Lower leg skin (tissue), 3 donors: ENCODE measurements around the gene ZDHHC5.

Experiments
- POLR2A ChIP-seq, 2 donors: fragments of 450-650 bp; IDR thresholded peaks; one replicate each; pipeline ENCODE4 v1.6.1; 2016 to 2017; ENCODE audit warnings: antibody characterized with exemption in 2 of 2, mild to moderate bottlenecking in 1 of 2, moderate library complexity in 1 of 2
- TF ChIP-seq, protein P1 (sequence below), 3 donors: fragments of 450-650 bp; IDR thresholded peaks; one replicate each; pipeline ENCODE4 v1.5.1; 2016; ENCODE audit warnings: antibody characterized with exemption in 3 of 3, mild to moderate bottlenecking in 3 of 3, moderate library complexity in 2 of 3

DNA sequence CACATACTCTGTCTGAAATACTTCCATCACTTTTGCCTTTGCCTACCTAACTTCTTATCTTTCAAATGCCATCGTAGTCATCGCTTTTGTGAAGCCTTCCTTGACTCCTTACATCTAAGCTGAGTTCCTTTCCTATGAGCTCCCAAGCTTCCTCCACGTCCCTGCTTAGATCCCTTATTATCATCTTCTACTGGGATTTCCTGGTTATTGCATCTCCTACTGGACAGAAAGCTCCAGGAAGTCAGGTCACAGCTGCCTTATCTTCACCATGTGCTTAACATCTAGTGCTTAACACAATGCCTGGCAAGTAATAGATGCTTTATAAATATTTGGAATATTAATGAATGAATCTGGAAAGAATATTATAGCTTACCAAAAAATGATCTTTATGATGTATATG is 24.1 kb upstream of the ZDHHC5 start:
- TF ChIP-seq, protein P1, sequence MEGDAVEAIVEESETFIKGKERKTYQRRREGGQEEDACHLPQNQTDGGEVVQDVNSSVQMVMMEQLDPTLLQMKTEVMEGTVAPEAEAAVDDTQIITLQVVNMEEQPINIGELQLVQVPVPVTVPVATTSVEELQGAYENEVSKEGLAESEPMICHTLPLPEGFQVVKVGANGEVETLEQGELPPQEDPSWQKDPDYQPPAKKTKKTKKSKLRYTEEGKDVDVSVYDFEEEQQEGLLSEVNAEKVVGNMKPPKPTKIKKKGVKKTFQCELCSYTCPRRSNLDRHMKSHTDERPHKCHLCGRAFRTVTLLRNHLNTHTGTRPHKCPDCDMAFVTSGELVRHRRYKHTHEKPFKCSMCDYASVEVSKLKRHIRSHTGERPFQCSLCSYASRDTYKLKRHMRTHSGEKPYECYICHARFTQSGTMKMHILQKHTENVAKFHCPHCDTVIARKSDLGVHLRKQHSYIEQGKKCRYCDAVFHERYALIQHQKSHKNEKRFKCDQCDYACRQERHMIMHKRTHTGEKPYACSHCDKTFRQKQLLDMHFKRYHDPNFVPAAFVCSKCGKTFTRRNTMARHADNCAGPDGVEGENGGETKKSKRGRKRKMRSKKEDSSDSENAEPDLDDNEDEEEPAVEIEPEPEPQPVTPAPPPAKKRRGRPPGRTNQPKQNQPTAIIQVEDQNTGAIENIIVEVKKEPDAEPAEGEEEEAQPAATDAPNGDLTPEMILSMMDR (IDR thresholded peaks at IDR 0.05), result no peak
- TF ChIP-seq POLR2A (IDR thresholded peaks at IDR 0.05), result no peak
